ENCODE measurements around the gene EPHA6. TPM values are rescaled to one million over a fixed set of nuclear protein-coding genes. Genes with fewer than 3 reads are reported as not detected.

Gene EPHA6
- total RNA-seq, 1 donor from 2014 or later = not detected

DNA sequence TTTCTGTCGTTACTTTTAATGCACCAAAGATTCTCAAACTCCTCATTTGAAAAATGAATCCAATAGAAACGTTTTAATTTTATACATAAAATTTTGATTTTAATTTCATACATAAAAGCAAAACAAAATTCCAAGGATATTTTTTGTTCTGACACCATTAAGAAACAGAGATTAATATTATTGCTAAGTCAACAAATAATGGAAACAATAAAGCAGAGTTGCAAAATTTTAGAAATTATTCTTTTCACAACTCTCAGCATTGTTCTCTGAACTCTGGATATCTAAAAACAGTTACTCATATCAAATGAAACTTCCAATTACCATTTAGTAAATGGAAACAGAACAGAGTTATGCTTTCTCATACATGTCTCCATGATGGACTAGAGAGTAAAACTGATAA lies 260.2 kb downstream of the EPHA6 start:
- intact Hi-C loops (cut with DNase I) = no loop called here
- Histone ChIP-seq H3K27me3 (no peaks in the 10 kb centered on the region), H3K9me3 (no peaks in the 10 kb centered on the region), H3K36me3 (no peaks in the 10 kb centered on the region), H3K4me1 (no peaks in the 10 kb centered on the region), H3K4me3 (no peak overlapping the region), H3K27ac (no peak overlapping the region)
- TF ChIP-seq, protein P1, sequence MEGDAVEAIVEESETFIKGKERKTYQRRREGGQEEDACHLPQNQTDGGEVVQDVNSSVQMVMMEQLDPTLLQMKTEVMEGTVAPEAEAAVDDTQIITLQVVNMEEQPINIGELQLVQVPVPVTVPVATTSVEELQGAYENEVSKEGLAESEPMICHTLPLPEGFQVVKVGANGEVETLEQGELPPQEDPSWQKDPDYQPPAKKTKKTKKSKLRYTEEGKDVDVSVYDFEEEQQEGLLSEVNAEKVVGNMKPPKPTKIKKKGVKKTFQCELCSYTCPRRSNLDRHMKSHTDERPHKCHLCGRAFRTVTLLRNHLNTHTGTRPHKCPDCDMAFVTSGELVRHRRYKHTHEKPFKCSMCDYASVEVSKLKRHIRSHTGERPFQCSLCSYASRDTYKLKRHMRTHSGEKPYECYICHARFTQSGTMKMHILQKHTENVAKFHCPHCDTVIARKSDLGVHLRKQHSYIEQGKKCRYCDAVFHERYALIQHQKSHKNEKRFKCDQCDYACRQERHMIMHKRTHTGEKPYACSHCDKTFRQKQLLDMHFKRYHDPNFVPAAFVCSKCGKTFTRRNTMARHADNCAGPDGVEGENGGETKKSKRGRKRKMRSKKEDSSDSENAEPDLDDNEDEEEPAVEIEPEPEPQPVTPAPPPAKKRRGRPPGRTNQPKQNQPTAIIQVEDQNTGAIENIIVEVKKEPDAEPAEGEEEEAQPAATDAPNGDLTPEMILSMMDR (IDR thresholded peaks at IDR 0.05) = no peak
- ATAC-seq = no peak
- no peak for DNase-seq

GRCh38 chr3:97076673-97077072 lies 262.3 kb downstream of the EPHA6 start:
- H3K27me3 ChIP-seq = no peaks in the 10 kb centered on the region
- intact Hi-C loops (cut with DNase I) = no loop called here
- no peaks in the 10 kb centered on the region for H3K4me1 ChIP-seq
- no peak overlapping the region for H3K27ac ChIP-seq
- ATAC-seq (no peak), DNase-seq (no peak)
- H3K36me3 ChIP-seq = no peaks in the 10 kb centered on the region
- no peaks in the 10 kb centered on the region for H3K9me3 ChIP-seq
- TF ChIP-seq, protein P1 (IDR thresholded peaks at IDR 0.05) = no peak
- H3K4me3 ChIP-seq = no peak overlapping the region

- no peak overlapping the region for H3K27ac ChIP-seq
- intact Hi-C loops (cut with DNase I) = no loop called here
- no peaks in the 10 kb centered on the region for H3K9me3 ChIP-seq
- H3K36me3 ChIP-seq = no peaks in the 10 kb centered on the region
- no peaks in the 10 kb centered on the region for H3K27me3 ChIP-seq
- H3K4me3 ChIP-seq = no peak overlapping the region
- H3K4me1 ChIP-seq = no peaks in the 10 kb centered on the region
- no peak for ATAC-seq
- DNase-seq = no peak
- TF ChIP-seq, protein P1 (IDR thresholded peaks at IDR 0.05) = no peak
Measured at GRCh38 chr3:97089621-97090020, 275.2 kb downstream of the EPHA6 start.

GRCh38 chr3:97102641-97103040 lies 288.2 kb downstream of the EPHA6 start:
- H3K4me3 ChIP-seq = no peak overlapping the region
- DNase-seq (no peak), ATAC-seq (no peak)
- no peaks in the 10 kb centered on the region for H3K9me3 ChIP-seq
- TF ChIP-seq, protein P1 (IDR thresholded peaks at IDR 0.05) = no peak
- H3K4me1 ChIP-seq = no peaks in the 10 kb centered on the region
- H3K27ac ChIP-seq = no peak overlapping the region
- intact Hi-C loops (cut with DNase I) = no loop called here
- no peaks in the 10 kb centered on the region for H3K27me3 ChIP-seq
- no peaks in the 10 kb centered on the region for H3K36me3 ChIP-seq

DNA sequence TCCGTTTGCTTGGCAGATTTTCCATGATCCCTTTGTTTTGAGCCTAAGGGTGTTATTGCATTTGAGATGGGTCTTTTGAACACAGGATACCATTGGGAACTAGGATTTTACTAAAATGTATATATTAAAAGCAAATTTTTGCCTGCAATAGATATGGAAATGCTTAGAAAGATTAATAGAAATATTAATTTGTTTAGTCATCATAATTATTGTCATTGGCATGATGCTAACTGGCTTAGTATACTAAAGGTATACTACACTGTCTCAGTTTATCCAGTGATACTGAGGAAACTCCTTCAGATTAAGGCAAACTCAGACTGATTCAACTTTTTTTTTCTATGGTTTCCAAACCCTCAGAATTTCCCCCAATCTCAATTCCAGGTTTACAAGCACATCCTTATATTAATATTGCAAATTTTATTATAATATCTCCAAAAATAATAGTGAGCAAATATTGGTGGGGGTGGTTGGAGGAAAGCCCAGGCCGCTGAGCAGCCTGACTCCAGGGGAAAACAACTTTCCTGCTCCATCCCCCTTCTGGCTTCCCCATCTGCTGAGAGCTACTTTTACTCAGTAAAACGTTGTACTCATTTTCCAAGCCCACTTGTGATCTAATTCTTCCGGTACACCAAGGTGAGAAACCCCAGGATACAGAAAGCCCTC lies 291.7 kb downstream of the EPHA6 start:
- no peak overlapping the region for H3K27ac ChIP-seq
- ATAC-seq = no peak
- H3K9me3 ChIP-seq = no peaks in the 10 kb centered on the region
- no peaks in the 10 kb centered on the region for H3K4me1 ChIP-seq
- intact Hi-C loops (cut with DNase I) = no loop called here
- no peaks in the 10 kb centered on the region for H3K27me3 ChIP-seq
- no peaks in the 10 kb centered on the region for H3K36me3 ChIP-seq
- no peak overlapping the region for H3K4me3 ChIP-seq
- TF ChIP-seq, protein P1 (IDR thresholded peaks at IDR 0.05) = no peak
- DNase-seq = no peak

DNA sequence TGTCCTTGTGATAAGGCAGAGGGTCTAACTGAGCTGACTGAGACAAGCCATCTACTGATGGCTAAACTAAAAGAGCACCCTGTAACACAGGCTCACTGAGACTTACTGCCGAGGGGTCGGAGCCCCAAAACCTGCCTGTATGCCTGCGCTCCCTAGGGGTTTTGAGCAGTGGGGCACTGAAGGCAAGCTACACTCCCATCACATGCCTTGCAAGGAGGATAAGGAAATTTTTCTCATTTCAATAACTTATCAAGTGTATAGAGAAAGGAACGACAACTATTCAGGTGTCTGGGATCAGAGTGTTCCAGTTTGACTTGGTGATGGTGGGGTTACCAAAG lies 292.2 kb downstream of the EPHA6 start:
- intact Hi-C loops (cut with DNase I) = no loop called here
- Histone ChIP-seq H3K9me3 (no peaks in the 10 kb centered on the region), H3K4me3 (no peak overlapping the region), H3K36me3 (no peaks in the 10 kb centered on the region), H3K27ac (no peak overlapping the region), H3K4me1 (no peaks in the 10 kb centered on the region), H3K27me3 (no peaks in the 10 kb centered on the region)
- DNase-seq (no peak), ATAC-seq (no peak)
- TF ChIP-seq, protein P1 (IDR thresholded peaks at IDR 0.05) = no peak
